ENCODE results near the gene MTPN.

DNA sequence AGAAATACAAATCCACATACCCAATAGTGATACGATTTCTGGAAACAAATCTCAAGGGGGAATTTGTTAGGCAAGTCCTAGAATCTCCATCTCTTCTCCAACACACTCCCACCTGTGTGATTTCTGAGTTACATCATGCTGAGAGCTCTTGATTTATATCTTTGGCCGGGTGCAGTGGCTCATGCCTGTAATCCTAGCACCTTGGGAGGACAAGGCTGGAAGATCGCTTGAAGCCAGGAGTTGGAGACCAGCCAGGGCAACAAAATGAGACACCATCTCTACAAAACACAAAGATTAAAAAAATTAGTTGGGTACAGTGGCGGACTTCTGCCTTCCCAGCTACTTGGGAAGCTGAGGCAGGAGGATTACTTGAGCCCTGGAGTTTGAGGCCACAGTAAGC, 1.5 kb upstream of the MTPN start:
- TF ChIP-seq POLR2A (IDR thresholded peaks at IDR 0.05; ENCODE audit: extremely low read depth, insufficient read length): no peak
- TF ChIP-seq, protein P1, sequence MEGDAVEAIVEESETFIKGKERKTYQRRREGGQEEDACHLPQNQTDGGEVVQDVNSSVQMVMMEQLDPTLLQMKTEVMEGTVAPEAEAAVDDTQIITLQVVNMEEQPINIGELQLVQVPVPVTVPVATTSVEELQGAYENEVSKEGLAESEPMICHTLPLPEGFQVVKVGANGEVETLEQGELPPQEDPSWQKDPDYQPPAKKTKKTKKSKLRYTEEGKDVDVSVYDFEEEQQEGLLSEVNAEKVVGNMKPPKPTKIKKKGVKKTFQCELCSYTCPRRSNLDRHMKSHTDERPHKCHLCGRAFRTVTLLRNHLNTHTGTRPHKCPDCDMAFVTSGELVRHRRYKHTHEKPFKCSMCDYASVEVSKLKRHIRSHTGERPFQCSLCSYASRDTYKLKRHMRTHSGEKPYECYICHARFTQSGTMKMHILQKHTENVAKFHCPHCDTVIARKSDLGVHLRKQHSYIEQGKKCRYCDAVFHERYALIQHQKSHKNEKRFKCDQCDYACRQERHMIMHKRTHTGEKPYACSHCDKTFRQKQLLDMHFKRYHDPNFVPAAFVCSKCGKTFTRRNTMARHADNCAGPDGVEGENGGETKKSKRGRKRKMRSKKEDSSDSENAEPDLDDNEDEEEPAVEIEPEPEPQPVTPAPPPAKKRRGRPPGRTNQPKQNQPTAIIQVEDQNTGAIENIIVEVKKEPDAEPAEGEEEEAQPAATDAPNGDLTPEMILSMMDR (IDR thresholded peaks at IDR 0.05; ENCODE audit: low read depth, low read length): no peak
- TF ChIP-seq, protein P2, sequence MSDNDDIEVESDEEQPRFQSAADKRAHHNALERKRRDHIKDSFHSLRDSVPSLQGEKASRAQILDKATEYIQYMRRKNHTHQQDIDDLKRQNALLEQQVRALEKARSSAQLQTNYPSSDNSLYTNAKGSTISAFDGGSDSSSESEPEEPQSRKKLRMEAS (IDR thresholded peaks at IDR 0.05; ENCODE audit: low read depth, low read length): no peak
- TF ChIP-seq MYC (IDR thresholded peaks at IDR 0.05; ENCODE audit: low read depth, low read length): no peak
